Right lobe of liver (tissue), 6 donors: ENCODE results near the gene KIZ. TPM values are rescaled to one million over a fixed set of nuclear protein-coding genes. Genes with fewer than 3 reads are reported as not detected.

Experiments
- ATAC-seq, 4 donors: fragments of 200-7000 bp; cut with Tn5 transposase; one replicate each; pipeline ENCODE4 v1.9.1; 2020; ENCODE audit warnings: mild to moderate bottlenecking in 4 of 4, moderate library complexity in 4 of 4
- DNase-seq, 3 donors: peaks; one replicate each; pipeline ENCODE4 v3.0.0-alpha.2; 2020
- H3K27ac ChIP-seq, 3 donors: fragments of 200-600 bp; one replicate each; pipeline ENCODE4 v1.8.0; 2022
- H3K27me3 ChIP-seq, 2 donors: fragments of 200-600 bp; one replicate each; pipeline ENCODE4 v1.8.0; 2022
- H3K36me3 ChIP-seq, 4 donors: fragments of 200-600 bp; sonication (generic) in 1 of 4; one replicate each; pipeline versions ENCODE4 v1.5.1 to v1.8.0; 2017 to 2022; ENCODE audit warnings: control low read depth in 1 of 4
- H3K4me1 ChIP-seq, 4 donors: fragments of 200-600 bp; sonication (generic) in 1 of 4; one replicate each; pipeline versions ENCODE4 v1.5.1 to v1.8.0; 2017 to 2022; ENCODE audit warnings: control low read depth in 1 of 4
- H3K4me3 ChIP-seq, 3 donors: fragments of 200-600 bp; one replicate each; pipeline ENCODE4 v1.8.0; 2022
- H3K9me3 ChIP-seq, 4 donors: fragments of 200-600 bp; sonication (generic) in 1 of 4; one replicate each; pipeline versions ENCODE4 v1.5.1 to v1.8.0; 2017 to 2022; ENCODE audit warnings: control low read depth in 1 of 4
- POLR2A ChIP-seq: fragments of 450-650 bp; IDR thresholded peaks from one replicate; pipeline ENCODE4 v1.6.1; 2017; ENCODE audit warnings: antibody characterized with exemption, mild to moderate bottlenecking
- WGBS: methylation state at CpG from one replicate; pipeline ENCODE4 v1.1.6; 2018; ENCODE audit warnings: low coverage, low lambda C conversion rate; ENCODE audit not compliant: insufficient coverage; ENCODE audit errors: missing lambda C conversion rate; 5-methylcytosine and 5-hydroxymethylcytosine counted together
- intact Hi-C, 2 donors: fragments of 100-400 bp; cut with DNase I; formaldehyde crosslinking; loops; one replicate each; pipeline versions ENCODE4 v1.11.2 to v1.14.1; 2022
- total RNA-seq, 6 experiments: library from RNA; depleted of rRNA in 2 of 6; stranded (reverse); fragments of >200 nt in 2 of 6; fragmentation: NEBNext Ultra II Directional in 3 of 6; extraction: Animal tissue kit (Norgen Biotek cat#: 25700) in 3 of 6; gene quantifications; one replicate each; pipeline versions ENCODE4 v1.1.0 to v1.2.4, GENCODE V29; 2016 to 2023
- TF ChIP-seq, protein P1 (sequence below), 4 donors: fragments of 200-600 bp in 3 of 4; fragments of 450-650 bp in 1 of 4; IDR thresholded peaks; one replicate each; pipeline versions ENCODE4 v1.5.1 to v1.8.0; 2016 to 2022; ENCODE audit warnings: antibody characterized with exemption in 4 of 4, mild to moderate bottlenecking in 2 of 4
- donor health status: DM: no; HTN: yes; CAD: no.
- donor health status: DM: no; HTN: no; CAD: no.
- donor health status: DM: no; HTN: no; CAD: no.
- donor health status: DM: no; HTN: yes; CAD: no.
- donor health status: DM: no; HTN: yes; CAD: no.

Gene KIZ
- total RNA-seq, 6 experiments from 2014 or later = 5.1 to 11.5 (median 7.4) TPM

DNA sequence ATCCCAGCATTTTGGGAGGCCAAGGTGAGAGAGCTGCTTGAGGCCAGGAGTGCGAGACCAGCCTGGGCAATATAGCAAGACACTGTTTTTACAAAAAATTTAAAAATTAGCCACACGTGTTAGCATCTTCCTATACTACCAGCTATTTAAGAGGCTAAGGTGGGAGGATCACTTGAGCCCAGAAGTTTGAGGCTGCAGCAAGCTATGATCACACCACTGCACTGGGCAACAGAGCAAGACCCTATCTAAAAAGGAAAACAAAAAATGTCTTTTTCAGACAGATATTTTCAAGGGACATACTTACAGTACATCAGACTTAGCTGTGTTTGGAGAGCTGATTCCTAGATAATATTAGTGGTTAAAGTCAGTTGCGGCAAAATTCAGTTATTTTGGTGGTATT, 104.3 kb downstream of the KIZ start:
- DNase-seq (no peak), ATAC-seq (no peak)
- intact Hi-C loops = loop anchor here in 1 of 2 donors (10.0 kb wide), 1 partner anchor 345 kb away; no protein-coding TSS in a partner anchor
- Histone ChIP-seq H3K9me3 (no peaks in the 10 kb centered on the region), H3K27me3 (no peaks in the 10 kb centered on the region), H3K27ac (no peak overlapping the region), H3K4me3 (no peak overlapping the region), H3K4me1 (peaks cover 0 to under 1% (median 0%) of the 10 kb centered on the region in 4 donors), H3K36me3 (peaks cover 0 to 4% (median 0%) of the 10 kb centered on the region in 4 donors)
- WGBS = 100% methylated on average over 3 of the region's 3 CpGs
- TF ChIP-seq, protein P1, sequence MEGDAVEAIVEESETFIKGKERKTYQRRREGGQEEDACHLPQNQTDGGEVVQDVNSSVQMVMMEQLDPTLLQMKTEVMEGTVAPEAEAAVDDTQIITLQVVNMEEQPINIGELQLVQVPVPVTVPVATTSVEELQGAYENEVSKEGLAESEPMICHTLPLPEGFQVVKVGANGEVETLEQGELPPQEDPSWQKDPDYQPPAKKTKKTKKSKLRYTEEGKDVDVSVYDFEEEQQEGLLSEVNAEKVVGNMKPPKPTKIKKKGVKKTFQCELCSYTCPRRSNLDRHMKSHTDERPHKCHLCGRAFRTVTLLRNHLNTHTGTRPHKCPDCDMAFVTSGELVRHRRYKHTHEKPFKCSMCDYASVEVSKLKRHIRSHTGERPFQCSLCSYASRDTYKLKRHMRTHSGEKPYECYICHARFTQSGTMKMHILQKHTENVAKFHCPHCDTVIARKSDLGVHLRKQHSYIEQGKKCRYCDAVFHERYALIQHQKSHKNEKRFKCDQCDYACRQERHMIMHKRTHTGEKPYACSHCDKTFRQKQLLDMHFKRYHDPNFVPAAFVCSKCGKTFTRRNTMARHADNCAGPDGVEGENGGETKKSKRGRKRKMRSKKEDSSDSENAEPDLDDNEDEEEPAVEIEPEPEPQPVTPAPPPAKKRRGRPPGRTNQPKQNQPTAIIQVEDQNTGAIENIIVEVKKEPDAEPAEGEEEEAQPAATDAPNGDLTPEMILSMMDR (IDR thresholded peaks at IDR 0.05) = no peak
- no peak for TF ChIP-seq POLR2A

DNA sequence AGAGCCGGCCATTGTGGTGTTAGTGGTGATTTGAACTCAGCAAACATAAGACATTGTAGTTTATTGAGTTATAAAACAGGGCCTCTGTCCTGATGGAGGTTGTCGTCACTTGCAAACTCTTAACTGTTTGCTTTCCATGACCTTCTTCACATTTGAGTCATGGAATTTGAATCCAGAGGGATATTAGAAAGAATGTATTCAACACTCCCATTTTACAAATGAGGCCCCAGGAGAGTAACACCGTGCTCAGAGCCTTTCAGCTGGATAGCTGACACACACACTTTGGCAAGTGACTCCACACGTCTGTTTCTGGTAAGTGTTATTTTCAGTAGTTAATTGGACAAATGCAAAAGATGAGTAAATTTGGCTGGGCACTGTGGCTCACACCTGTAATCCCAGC, 104.8 kb downstream of the KIZ start:
- ATAC-seq (no peak), DNase-seq (no peak)
- Histone ChIP-seq H3K36me3 (peaks cover 0 to 4% (median 0%) of the 10 kb centered on the region in 4 donors), H3K4me3 (no peak overlapping the region), H3K27me3 (no peaks in the 10 kb centered on the region), H3K4me1 (peaks cover 0 to 5% (median 0%) of the 10 kb centered on the region in 4 donors), H3K27ac (no peak overlapping the region), H3K9me3 (no peaks in the 10 kb centered on the region)
- intact Hi-C loops = loop anchor here in 1 of 2 donors (10.0 kb wide), 1 partner anchor 344 kb away; no protein-coding TSS in a partner anchor
- 83% methylated on average over 4 of the region's 4 CpGs for WGBS
- no peak for TF ChIP-seq POLR2A
- TF ChIP-seq, protein P1 (IDR thresholded peaks at IDR 0.05) = no peak

DNA sequence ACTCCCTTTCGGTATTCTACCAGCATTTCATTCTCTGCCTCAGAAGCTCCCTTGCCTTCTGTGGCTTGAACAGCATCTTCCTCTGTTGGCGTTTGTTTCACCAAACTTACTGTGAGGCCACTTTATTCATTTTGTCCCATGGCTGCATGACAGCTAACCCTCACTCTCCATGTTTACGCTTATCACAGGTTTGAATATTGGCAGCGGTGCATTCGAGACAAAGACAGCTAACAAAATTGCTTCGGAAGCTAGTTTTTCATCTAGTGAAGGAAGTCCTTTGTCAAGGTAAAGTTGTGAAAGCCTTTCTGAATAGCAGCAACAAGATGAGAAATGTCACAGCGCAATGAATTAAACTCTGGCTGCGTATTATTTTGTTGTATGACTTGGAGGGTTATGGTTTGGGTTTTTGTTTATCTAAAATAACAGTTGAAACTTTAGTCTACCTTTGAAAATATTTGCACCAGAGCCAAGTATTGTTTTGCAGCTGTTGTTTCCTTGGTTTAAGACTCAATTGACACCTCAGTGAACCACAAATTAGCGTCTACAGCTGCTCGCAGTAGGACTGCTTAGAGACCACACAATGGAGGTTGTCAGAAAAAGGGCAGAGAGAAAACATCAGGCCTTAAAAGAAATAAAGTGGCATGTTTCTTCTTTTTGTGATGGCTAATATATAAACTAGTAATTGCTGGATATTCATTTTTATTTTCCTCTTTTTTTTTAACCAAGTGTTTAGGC, 106.8 kb downstream of the KIZ start:
- intact Hi-C loops = loop anchor here in 1 of 2 donors (10.0 kb wide), 1 partner anchor 342 kb away; no protein-coding TSS in a partner anchor

DNA sequence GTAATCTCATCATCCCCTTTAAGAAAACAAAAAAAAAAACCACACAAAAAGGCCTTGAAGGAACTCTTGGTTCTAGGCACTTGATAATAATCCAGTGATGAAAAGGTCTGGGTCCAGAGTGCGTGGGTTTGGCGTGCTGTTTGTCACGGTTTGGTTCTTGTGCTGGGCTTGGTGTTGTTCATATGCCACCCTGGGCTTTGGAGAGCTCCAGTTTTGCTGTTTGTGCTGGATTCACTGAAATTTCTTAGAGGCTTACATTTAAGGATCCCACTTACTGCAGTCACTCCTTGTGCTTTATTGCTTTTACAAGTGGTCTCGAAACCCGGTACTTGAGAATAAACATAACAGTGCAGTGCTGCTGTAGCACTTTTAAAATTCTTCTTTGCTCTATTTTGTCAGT, 108.4 kb downstream of the KIZ start:
- Histone ChIP-seq H3K27me3 (no peaks in the 10 kb centered on the region), H3K27ac (no peak overlapping the region), H3K4me3 (no peak overlapping the region), H3K4me1 (peaks cover 0 to 8% (median 0%) of the 10 kb centered on the region in 4 donors), H3K9me3 (no peaks in the 10 kb centered on the region), H3K36me3 (peaks cover 0 to 4% (median 0%) of the 10 kb centered on the region in 4 donors)
- DNase-seq (no peak), ATAC-seq (no peak)
- TF ChIP-seq POLR2A = no peak
- TF ChIP-seq, protein P1 (IDR thresholded peaks at IDR 0.05) = no peak
- intact Hi-C loops = loop anchor here in 1 of 2 donors (10.0 kb wide), 1 partner anchor 340 kb away; no protein-coding TSS in a partner anchor
- 88% methylated on average over 3 of the region's 5 CpGs for WGBS

More for the DNA sequence above, 106.8 kb downstream of the KIZ start:
- H3K9me3 ChIP-seq = no peaks in the 10 kb centered on the region
- no peak overlapping the region for H3K4me3 ChIP-seq
- H3K36me3 ChIP-seq = peaks cover 0 to 4% (median 0%) of the 10 kb centered on the region in 4 donors
- no peak overlapping the region for H3K27ac ChIP-seq
- DNase-seq (no peak), ATAC-seq (no peak)
- no peaks in the 10 kb centered on the region for H3K27me3 ChIP-seq
- WGBS = 88% methylated on average over 10 of the region's 10 CpGs
- H3K4me1 ChIP-seq = peaks cover 0 to 8% (median 0%) of the 10 kb centered on the region in 4 donors
- TF ChIP-seq, protein P1 (IDR thresholded peaks at IDR 0.05) = no peak
- TF ChIP-seq POLR2A = no peak
